K562 (cell line): ENCODE measurements around the gene AGPAT4. TPM values are rescaled to one million over a fixed set of nuclear protein-coding genes. Genes with fewer than 3 reads are reported as not detected.

Experiments used
- BCLAF1 ChIP-seq, 2 experiments: fragments of 450-650 bp in 1 of 2; IDR thresholded peaks; 2 replicates each; pipeline ENCODE4 v1.6.1; 2011 to 2017; ENCODE audit warnings: low read depth in 2 of 2, antibody characterized with exemption in 1 of 2, borderline replicate concordance in 1 of 2, low read length in 1 of 2, mild to moderate bottlenecking in 1 of 2, mixed read lengths in 1 of 2; ENCODE audit not compliant: control insufficient read depth in 1 of 2
- EWSR1 ChIP-seq: fragments of 450-650 bp; IDR thresholded peaks from 2 replicates; pipeline ENCODE4 v1.6.1; 2018; ENCODE audit warnings: borderline replicate concordance, mild to moderate bottlenecking, low read depth, moderate library complexity; ENCODE audit not compliant: partially characterized antibody
- SETDB1 ChIP-seq: IDR thresholded peaks from one replicate; pipeline ENCODE4 v1.6.1; 2012; ENCODE audit warnings: low read length, control low read depth, inconsistent platforms
- STAT5A ChIP-seq: IDR thresholded peaks from 2 replicates; pipeline ENCODE4 v1.6.1; 2012; ENCODE audit warnings: low read length, inconsistent platforms, borderline replicate concordance
- YY1 ChIP-seq, 3 experiments: IDR thresholded peaks; 2 replicates each; pipeline ENCODE4 v1.6.1; 2011; ENCODE audit warnings: low read length in 2 of 3, mild to moderate bottlenecking in 2 of 3, moderate library complexity in 2 of 3, borderline replicate concordance in 1 of 3, control low read depth in 1 of 3, low read depth in 1 of 3; ENCODE audit not compliant: insufficient read depth in 3 of 3, insufficient replicate concordance in 2 of 3, control insufficient read depth in 1 of 3, insufficient read length in 1 of 3; ENCODE audit errors: extremely low read depth in 1 of 3
- ZNF143 ChIP-seq: sonication (generic); formaldehyde crosslinking; IDR thresholded peaks from 2 replicates; pipeline ENCODE4 v1.9.0; 2022; ENCODE audit warnings: mild to moderate bottlenecking, missing genetic modification reagents
- ZNF445 ChIP-seq: fragments of 250-450 bp; sonication (Bioruptor Pico); IDR thresholded peaks from 2 replicates; pipeline ENCODE4 v1.4.0; 2020; ENCODE audit warnings: low read depth, mild to moderate bottlenecking, moderate library complexity
- ZNF79 ChIP-seq: fragments of 250-450 bp; sonication (Bioruptor Pico); IDR thresholded peaks from 2 replicates; pipeline ENCODE4 v1.4.0; 2020; ENCODE audit warnings: low read depth, mild to moderate bottlenecking, moderate library complexity
- ZZZ3 ChIP-seq: fragments of 450-650 bp; IDR thresholded peaks from 2 replicates; pipeline ENCODE4 v1.6.1; 2016; ENCODE audit warnings: antibody characterized with exemption, mild to moderate bottlenecking, moderate library complexity
- polyA plus RNA-seq, 8 experiments: library from polyadenylated mRNA; depleted of rRNA in 4 of 8; stranded (reverse) in 5 of 8; unstranded in 3 of 8; fragments of >200 nt; fragmentation: Nextera tagmentation in 2 of 8; fragmentation: Illumina TruSeq in 1 of 8; extraction: Ambion mirVana in 2 of 8; extraction: Trizol in 1 of 8; gene quantifications; 2 replicates each; pipeline versions ENCODE4 v1.2.1 to v1.2.3, GENCODE V29; 2011 to 2014; ENCODE audit warnings: inconsistent platforms in 1 of 8, missing spikeins in 1 of 8
- total RNA-seq, 7 experiments: library from RNA; depleted of rRNA in 6 of 7; stranded (reverse); fragments of >200 nt in 6 of 7; fragmentation: Illumina TruSeq in 2 of 7; extraction: Trizol in 2 of 7; gene quantifications; 2 replicates each; pipeline versions ENCODE4 v1.2.1 to v1.2.3, GENCODE V29; 2011 to 2021; ENCODE audit warnings: low replicate concordance in 1 of 7
- TF ChIP-seq, protein P1 (sequence below): fragments of 150-350 bp; IDR thresholded peaks from 2 replicates; pipeline ENCODE4 v1.6.1; 2014; ENCODE audit warnings: low read depth, mild to moderate bottlenecking, low read length, borderline replicate concordance
- TF ChIP-seq, protein P2 (sequence below): sonication (generic); formaldehyde crosslinking; IDR thresholded peaks from 2 replicates; pipeline ENCODE4 v1.8.1; 2022; ENCODE audit warnings: missing genetic modification reagents
- TF ChIP-seq, protein P3 (sequence below), 2 experiments: fragments of 450-650 bp; IDR thresholded peaks; 2 replicates each; pipeline ENCODE4 v1.6.1; 2018; ENCODE audit warnings: mild to moderate bottlenecking in 2 of 2, low read depth in 1 of 2; ENCODE audit not compliant: partially characterized antibody in 2 of 2

The AGPAT4 gene
- total and polyA plus RNA-seq, 9 of the 15 experiments (the other 6 are each of a cell fraction or from before 2014, with no cell fraction given), result 2.2 to 15.0 (median 5.7) TPM

- peak in 2 of 3 experiments; percentile 73 to 79 for TF ChIP-seq YY1 (IDR thresholded peaks at IDR 0.05; ENCODE audit: borderline replicate concordance in 1 of 3, control insufficient read depth in 1 of 3, extremely low read depth in 1 of 3, insufficient read depth in 3 of 3, insufficient read length in 1 of 3, insufficient replicate concordance in 2 of 3, low read depth in 1 of 3, low read length in 2 of 3)
- no peak for TF ChIP-seq SETDB1
- TF ChIP-seq, protein P1, sequence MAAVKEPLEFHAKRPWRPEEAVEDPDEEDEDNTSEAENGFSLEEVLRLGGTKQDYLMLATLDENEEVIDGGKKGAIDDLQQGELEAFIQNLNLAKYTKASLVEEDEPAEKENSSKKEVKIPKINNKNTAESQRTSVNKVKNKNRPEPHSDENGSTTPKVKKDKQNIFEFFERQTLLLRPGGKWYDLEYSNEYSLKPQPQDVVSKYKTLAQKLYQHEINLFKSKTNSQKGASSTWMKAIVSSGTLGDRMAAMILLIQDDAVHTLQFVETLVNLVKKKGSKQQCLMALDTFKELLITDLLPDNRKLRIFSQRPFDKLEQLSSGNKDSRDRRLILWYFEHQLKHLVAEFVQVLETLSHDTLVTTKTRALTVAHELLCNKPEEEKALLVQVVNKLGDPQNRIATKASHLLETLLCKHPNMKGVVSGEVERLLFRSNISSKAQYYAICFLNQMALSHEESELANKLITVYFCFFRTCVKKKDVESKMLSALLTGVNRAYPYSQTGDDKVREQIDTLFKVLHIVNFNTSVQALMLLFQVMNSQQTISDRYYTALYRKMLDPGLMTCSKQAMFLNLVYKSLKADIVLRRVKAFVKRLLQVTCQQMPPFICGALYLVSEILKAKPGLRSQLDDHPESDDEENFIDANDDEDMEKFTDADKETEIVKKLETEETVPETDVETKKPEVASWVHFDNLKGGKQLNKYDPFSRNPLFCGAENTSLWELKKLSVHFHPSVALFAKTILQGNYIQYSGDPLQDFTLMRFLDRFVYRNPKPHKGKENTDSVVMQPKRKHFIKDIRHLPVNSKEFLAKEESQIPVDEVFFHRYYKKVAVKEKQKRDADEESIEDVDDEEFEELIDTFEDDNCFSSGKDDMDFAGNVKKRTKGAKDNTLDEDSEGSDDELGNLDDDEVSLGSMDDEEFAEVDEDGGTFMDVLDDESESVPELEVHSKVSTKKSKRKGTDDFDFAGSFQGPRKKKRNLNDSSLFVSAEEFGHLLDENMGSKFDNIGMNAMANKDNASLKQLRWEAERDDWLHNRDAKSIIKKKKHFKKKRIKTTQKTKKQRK, result no peak
- TF ChIP-seq, protein P2, sequence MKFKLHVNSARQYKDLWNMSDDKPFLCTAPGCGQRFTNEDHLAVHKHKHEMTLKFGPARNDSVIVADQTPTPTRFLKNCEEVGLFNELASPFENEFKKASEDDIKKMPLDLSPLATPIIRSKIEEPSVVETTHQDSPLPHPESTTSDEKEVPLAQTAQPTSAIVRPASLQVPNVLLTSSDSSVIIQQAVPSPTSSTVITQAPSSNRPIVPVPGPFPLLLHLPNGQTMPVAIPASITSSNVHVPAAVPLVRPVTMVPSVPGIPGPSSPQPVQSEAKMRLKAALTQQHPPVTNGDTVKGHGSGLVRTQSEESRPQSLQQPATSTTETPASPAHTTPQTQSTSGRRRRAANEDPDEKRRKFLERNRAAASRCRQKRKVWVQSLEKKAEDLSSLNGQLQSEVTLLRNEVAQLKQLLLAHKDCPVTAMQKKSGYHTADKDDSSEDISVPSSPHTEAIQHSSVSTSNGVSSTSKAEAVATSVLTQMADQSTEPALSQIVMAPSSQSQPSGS (CRISPR knock-in tag), result no peak
- TF ChIP-seq ZNF79 (CRISPR knock-in tag), result no peak
- no peak for TF ChIP-seq ZNF143 (CRISPR knock-in tag)
- TF ChIP-seq ZNF445 (CRISPR knock-in tag), result no peak
- no peak for TF ChIP-seq ZZZ3
- peak in 1 of 2 experiments; percentile 84; a peak in 1 of 4 replicates for TF ChIP-seq BCLAF1 (IDR thresholded peaks at IDR 0.05; ENCODE audit: borderline replicate concordance in 1 of 2, control insufficient read depth in 1 of 2, low read depth in 2 of 2, low read length in 1 of 2)
- TF ChIP-seq, protein P3, sequence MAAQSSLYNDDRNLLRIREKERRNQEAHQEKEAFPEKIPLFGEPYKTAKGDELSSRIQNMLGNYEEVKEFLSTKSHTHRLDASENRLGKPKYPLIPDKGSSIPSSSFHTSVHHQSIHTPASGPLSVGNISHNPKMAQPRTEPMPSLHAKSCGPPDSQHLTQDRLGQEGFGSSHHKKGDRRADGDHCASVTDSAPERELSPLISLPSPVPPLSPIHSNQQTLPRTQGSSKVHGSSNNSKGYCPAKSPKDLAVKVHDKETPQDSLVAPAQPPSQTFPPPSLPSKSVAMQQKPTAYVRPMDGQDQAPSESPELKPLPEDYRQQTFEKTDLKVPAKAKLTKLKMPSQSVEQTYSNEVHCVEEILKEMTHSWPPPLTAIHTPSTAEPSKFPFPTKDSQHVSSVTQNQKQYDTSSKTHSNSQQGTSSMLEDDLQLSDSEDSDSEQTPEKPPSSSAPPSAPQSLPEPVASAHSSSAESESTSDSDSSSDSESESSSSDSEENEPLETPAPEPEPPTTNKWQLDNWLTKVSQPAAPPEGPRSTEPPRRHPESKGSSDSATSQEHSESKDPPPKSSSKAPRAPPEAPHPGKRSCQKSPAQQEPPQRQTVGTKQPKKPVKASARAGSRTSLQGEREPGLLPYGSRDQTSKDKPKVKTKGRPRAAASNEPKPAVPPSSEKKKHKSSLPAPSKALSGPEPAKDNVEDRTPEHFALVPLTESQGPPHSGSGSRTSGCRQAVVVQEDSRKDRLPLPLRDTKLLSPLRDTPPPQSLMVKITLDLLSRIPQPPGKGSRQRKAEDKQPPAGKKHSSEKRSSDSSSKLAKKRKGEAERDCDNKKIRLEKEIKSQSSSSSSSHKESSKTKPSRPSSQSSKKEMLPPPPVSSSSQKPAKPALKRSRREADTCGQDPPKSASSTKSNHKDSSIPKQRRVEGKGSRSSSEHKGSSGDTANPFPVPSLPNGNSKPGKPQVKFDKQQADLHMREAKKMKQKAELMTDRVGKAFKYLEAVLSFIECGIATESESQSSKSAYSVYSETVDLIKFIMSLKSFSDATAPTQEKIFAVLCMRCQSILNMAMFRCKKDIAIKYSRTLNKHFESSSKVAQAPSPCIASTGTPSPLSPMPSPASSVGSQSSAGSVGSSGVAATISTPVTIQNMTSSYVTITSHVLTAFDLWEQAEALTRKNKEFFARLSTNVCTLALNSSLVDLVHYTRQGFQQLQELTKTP (IDR thresholded peaks at IDR 0.05; ENCODE audit: low read depth in 1 of 2, partially characterized antibody in 2 of 2), result no peak
- TF ChIP-seq STAT5A, result peak; percentile 99
- TF ChIP-seq EWSR1, result no peak
Observed at GRCh38 chr6:161254464-161255253, 19.2 kb downstream of the AGPAT4 start (continued).
